Measurements from ENCODE around the gene NFIB.

Gene NFIB

GRCh38 chr9:14133394-14133793, 180.5 kb downstream of the NFIB start:
- no peaks in the 10 kb centered on the region for H3K36me3 Mint-ChIP-seq (ENCODE audit: low read depth)
- no peak for DNase-seq (ENCODE audit: low spot score)
- no peaks in the 10 kb centered on the region for H3K9me3 Mint-ChIP-seq
- no peaks in the 10 kb centered on the region for H3K4me1 Mint-ChIP-seq (ENCODE audit: low read depth)
- H3K4me3 Mint-ChIP-seq, result no peak overlapping the region
- no peak overlapping the region for H3K27ac Mint-ChIP-seq
- H3K27me3 Mint-ChIP-seq (ENCODE audit: low read depth), result no peaks in the 10 kb centered on the region

- H3K27me3 Mint-ChIP-seq (ENCODE audit: low read depth), result no peaks in the 10 kb centered on the region
- no peaks in the 10 kb centered on the region for H3K36me3 Mint-ChIP-seq (ENCODE audit: low read depth)
- no peak overlapping the region for H3K27ac Mint-ChIP-seq
- no peak for DNase-seq (ENCODE audit: low spot score)
- H3K4me3 Mint-ChIP-seq, result no peak overlapping the region
- no peaks in the 10 kb centered on the region for H3K4me1 Mint-ChIP-seq (ENCODE audit: low read depth)
- H3K9me3 Mint-ChIP-seq, result no peaks in the 10 kb centered on the region
Observed at GRCh38 chr9:14132775-14133174, 181.2 kb downstream of the NFIB start.

- H3K27me3 Mint-ChIP-seq (ENCODE audit: low read depth), result no peaks in the 10 kb centered on the region
- H3K4me3 Mint-ChIP-seq, result no peak overlapping the region
- H3K27ac Mint-ChIP-seq, result no peak overlapping the region
- no peaks in the 10 kb centered on the region for H3K36me3 Mint-ChIP-seq (ENCODE audit: low read depth)
- no peaks in the 10 kb centered on the region for H3K9me3 Mint-ChIP-seq
- DNase-seq (ENCODE audit: low spot score), result no peak
- no peaks in the 10 kb centered on the region for H3K4me1 Mint-ChIP-seq (ENCODE audit: low read depth)
Observed at GRCh38 chr9:14131356-14132088, 182.4 kb downstream of the NFIB start.

GRCh38 chr9:14127656-14128055, 186.3 kb downstream of the NFIB start:
- Mint-ChIP-seq H3K4me1 (ENCODE audit: low read depth) (no peaks in the 10 kb centered on the region), H3K27ac (no peak overlapping the region), H3K36me3 (ENCODE audit: low read depth) (no peaks in the 10 kb centered on the region), H3K27me3 (ENCODE audit: low read depth) (no peaks in the 10 kb centered on the region), H3K9me3 (no peaks in the 10 kb centered on the region), H3K4me3 (no peak overlapping the region)
- DNase-seq (ENCODE audit: low spot score), result no peak

- DNase-seq (ENCODE audit: low spot score), result no peak
- Mint-ChIP-seq H3K4me1 (ENCODE audit: low read depth) (no peaks in the 10 kb centered on the region), H3K27me3 (ENCODE audit: low read depth) (no peaks in the 10 kb centered on the region), H3K9me3 (no peaks in the 10 kb centered on the region), H3K27ac (no peak overlapping the region), H3K36me3 (ENCODE audit: low read depth) (no peaks in the 10 kb centered on the region), H3K4me3 (no peak overlapping the region)
Observed at GRCh38 chr9:14119694-14120514, 194.0 kb downstream of the NFIB start.

- H3K9me3 Mint-ChIP-seq, result no peaks in the 10 kb centered on the region
- H3K27ac Mint-ChIP-seq, result no peak overlapping the region
- DNase-seq (ENCODE audit: low spot score), result no peak
- no peaks in the 10 kb centered on the region for H3K36me3 Mint-ChIP-seq (ENCODE audit: low read depth)
- no peaks in the 10 kb centered on the region for H3K4me1 Mint-ChIP-seq (ENCODE audit: low read depth)
- no peaks in the 10 kb centered on the region for H3K27me3 Mint-ChIP-seq (ENCODE audit: low read depth)
- H3K4me3 Mint-ChIP-seq, result no peak overlapping the region
Observed at GRCh38 chr9:14112226-14112625, 201.7 kb downstream of the NFIB start.

- Mint-ChIP-seq H3K27me3 (ENCODE audit: low read depth) (no peaks in the 10 kb centered on the region), H3K9me3 (no peaks in the 10 kb centered on the region), H3K4me1 (ENCODE audit: low read depth) (no peaks in the 10 kb centered on the region), H3K4me3 (no peak overlapping the region), H3K36me3 (ENCODE audit: low read depth) (no peaks in the 10 kb centered on the region), H3K27ac (no peak overlapping the region)
- no peak for DNase-seq (ENCODE audit: low spot score)
Observed at GRCh38 chr9:14111696-14112095, 202.2 kb downstream of the NFIB start.

- Mint-ChIP-seq H3K4me1 (ENCODE audit: low read depth) (no peaks in the 10 kb centered on the region), H3K9me3 (no peaks in the 10 kb centered on the region), H3K4me3 (no peak overlapping the region), H3K27me3 (ENCODE audit: low read depth) (no peaks in the 10 kb centered on the region), H3K36me3 (ENCODE audit: low read depth) (no peaks in the 10 kb centered on the region), H3K27ac (no peak overlapping the region)
- DNase-seq (ENCODE audit: low spot score), result no peak
Observed at GRCh38 chr9:14107977-14108376, 206.0 kb downstream of the NFIB start.

- H3K4me3 Mint-ChIP-seq, result no peak overlapping the region
- H3K9me3 Mint-ChIP-seq, result no peaks in the 10 kb centered on the region
- no peaks in the 10 kb centered on the region for H3K4me1 Mint-ChIP-seq (ENCODE audit: low read depth)
- no peaks in the 10 kb centered on the region for H3K27me3 Mint-ChIP-seq (ENCODE audit: low read depth)
- H3K36me3 Mint-ChIP-seq (ENCODE audit: low read depth), result no peaks in the 10 kb centered on the region
- no peak overlapping the region for H3K27ac Mint-ChIP-seq
- no peak for DNase-seq (ENCODE audit: low spot score)
Observed at GRCh38 chr9:14107495-14107894, 206.4 kb downstream of the NFIB start.

GRCh38 chr9:14106699-14107098, 207.2 kb downstream of the NFIB start:
- Mint-ChIP-seq H3K36me3 (ENCODE audit: low read depth) (no peaks in the 10 kb centered on the region), H3K27me3 (ENCODE audit: low read depth) (no peaks in the 10 kb centered on the region), H3K4me1 (ENCODE audit: low read depth) (no peaks in the 10 kb centered on the region), H3K27ac (no peak overlapping the region), H3K4me3 (no peak overlapping the region), H3K9me3 (no peaks in the 10 kb centered on the region)
- no peak for DNase-seq (ENCODE audit: low spot score)

- H3K36me3 Mint-ChIP-seq (ENCODE audit: low read depth), result no peaks in the 10 kb centered on the region
- no peak overlapping the region for H3K27ac Mint-ChIP-seq
- H3K9me3 Mint-ChIP-seq, result no peaks in the 10 kb centered on the region
- no peaks in the 10 kb centered on the region for H3K4me1 Mint-ChIP-seq (ENCODE audit: low read depth)
- no peak for DNase-seq (ENCODE audit: low spot score)
- no peaks in the 10 kb centered on the region for H3K27me3 Mint-ChIP-seq (ENCODE audit: low read depth)
- H3K4me3 Mint-ChIP-seq, result no peak overlapping the region
Observed at GRCh38 chr9:14104496-14104895, 209.4 kb downstream of the NFIB start.

- no peaks in the 10 kb centered on the region for H3K4me1 Mint-ChIP-seq (ENCODE audit: low read depth)
- DNase-seq (ENCODE audit: low spot score), result no peak
- no peaks in the 10 kb centered on the region for H3K27me3 Mint-ChIP-seq (ENCODE audit: low read depth)
- no peaks in the 10 kb centered on the region for H3K9me3 Mint-ChIP-seq
- no peak overlapping the region for H3K4me3 Mint-ChIP-seq
- no peaks in the 10 kb centered on the region for H3K36me3 Mint-ChIP-seq (ENCODE audit: low read depth)
- H3K27ac Mint-ChIP-seq, result no peak overlapping the region
Observed at GRCh38 chr9:14103115-14103514, 210.8 kb downstream of the NFIB start.

GRCh38 chr9:14099737-14100136, 214.2 kb downstream of the NFIB start:
- Mint-ChIP-seq H3K9me3 (no peaks in the 10 kb centered on the region), H3K36me3 (ENCODE audit: low read depth) (no peaks in the 10 kb centered on the region), H3K27me3 (ENCODE audit: low read depth) (no peaks in the 10 kb centered on the region), H3K4me1 (ENCODE audit: low read depth) (no peaks in the 10 kb centered on the region), H3K4me3 (no peak overlapping the region), H3K27ac (no peak overlapping the region)
- no peak for DNase-seq (ENCODE audit: low spot score)

- no peaks in the 10 kb centered on the region for H3K9me3 Mint-ChIP-seq
- no peaks in the 10 kb centered on the region for H3K4me1 Mint-ChIP-seq (ENCODE audit: low read depth)
- H3K4me3 Mint-ChIP-seq, result no peak overlapping the region
- no peak overlapping the region for H3K27ac Mint-ChIP-seq
- H3K36me3 Mint-ChIP-seq (ENCODE audit: low read depth), result no peaks in the 10 kb centered on the region
- H3K27me3 Mint-ChIP-seq (ENCODE audit: low read depth), result no peaks in the 10 kb centered on the region
- DNase-seq (ENCODE audit: low spot score), result no peak
Observed at GRCh38 chr9:14098486-14099180, 215.3 kb downstream of the NFIB start.
